Measurements from ENCODE around the gene PTGS1.

The PTGS1 gene

GRCh38 chr9:122382901-122383850 lies 12.4 kb downstream of the PTGS1 start:
- no peaks in the 10 kb centered on the region for H3K27me3 ChIP-seq (ENCODE audit: control insufficient read depth in 1 of 2, insufficient read depth in 2 of 2, low read length in 2 of 2)
- no peaks in the 10 kb centered on the region for H3K36me3 ChIP-seq (ENCODE audit: control insufficient read depth in 1 of 2, insufficient read depth in 2 of 2, low read length in 2 of 2)
- no peaks in the 10 kb centered on the region for H3K4me1 ChIP-seq (ENCODE audit: control insufficient read depth in 1 of 2, insufficient read depth in 2 of 2, low read length in 2 of 2)
- no peak overlapping the region for H3K27ac ChIP-seq (ENCODE audit: low read depth, low read length)
- peaks cover 4 to 8% of the 10 kb centered on the region in 2 donors for H3K9me3 ChIP-seq (ENCODE audit: control insufficient read depth in 1 of 2, low read length in 2 of 2)
- no peak overlapping the region for H3K4me3 ChIP-seq (ENCODE audit: low read depth in 1 of 2, low read length in 2 of 2)
- H3K9ac ChIP-seq (ENCODE audit: low read depth in 1 of 2, low read length in 2 of 2) = no peak overlapping the region

- Histone ChIP-seq H3K4me1 (ENCODE audit: control insufficient read depth in 1 of 2, insufficient read depth in 2 of 2, low read length in 2 of 2) (no peaks in the 10 kb centered on the region), H3K27ac (ENCODE audit: low read depth, low read length) (no peak overlapping the region), H3K4me3 (ENCODE audit: low read depth in 1 of 2, low read length in 2 of 2) (no peak overlapping the region), H3K9ac (ENCODE audit: low read depth in 1 of 2, low read length in 2 of 2) (no peak overlapping the region), H3K27me3 (ENCODE audit: control insufficient read depth in 1 of 2, insufficient read depth in 2 of 2, low read length in 2 of 2) (no peaks in the 10 kb centered on the region), H3K9me3 (ENCODE audit: control insufficient read depth in 1 of 2, low read length in 2 of 2) (peaks cover 4 to 8% of the 10 kb centered on the region in 2 donors), H3K36me3 (ENCODE audit: control insufficient read depth in 1 of 2, insufficient read depth in 2 of 2, low read length in 2 of 2) (no peaks in the 10 kb centered on the region)
Measured at GRCh38 chr9:122383992-122384461, 13.2 kb downstream of the PTGS1 start.

DNA sequence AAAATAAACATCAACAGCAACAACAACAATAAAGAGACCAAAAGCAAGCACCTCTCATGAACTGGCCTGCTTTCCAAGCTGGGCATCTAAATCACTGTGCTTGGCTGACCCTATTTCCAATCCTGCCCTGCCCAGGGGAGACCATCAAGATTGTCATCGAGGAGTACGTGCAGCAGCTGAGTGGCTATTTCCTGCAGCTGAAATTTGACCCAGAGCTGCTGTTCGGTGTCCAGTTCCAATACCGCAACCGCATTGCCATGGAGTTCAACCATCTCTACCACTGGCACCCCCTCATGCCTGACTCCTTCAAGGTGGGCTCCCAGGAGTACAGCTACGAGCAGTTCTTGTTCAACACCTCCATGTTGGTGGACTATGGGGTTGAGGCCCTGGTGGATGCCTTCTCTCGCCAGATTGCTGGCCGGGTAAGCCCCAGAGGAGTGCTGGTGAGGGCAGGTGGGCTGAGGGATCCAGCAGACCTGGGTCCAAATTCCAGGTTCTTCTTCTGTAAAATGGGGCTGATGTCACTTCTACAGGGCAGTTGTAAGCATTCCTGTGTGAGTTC lies 15.6 kb downstream of the PTGS1 start:
- no peaks in the 10 kb centered on the region for H3K27me3 ChIP-seq (ENCODE audit: control insufficient read depth in 1 of 2, insufficient read depth in 2 of 2, low read length in 2 of 2)
- H3K9me3 ChIP-seq (ENCODE audit: control insufficient read depth in 1 of 2, low read length in 2 of 2) = no peaks in the 10 kb centered on the region
- no peak overlapping the region for H3K27ac ChIP-seq (ENCODE audit: low read depth, low read length)
- no peak overlapping the region for H3K4me3 ChIP-seq (ENCODE audit: low read depth in 1 of 2, low read length in 2 of 2)
- no peaks in the 10 kb centered on the region for H3K36me3 ChIP-seq (ENCODE audit: control insufficient read depth in 1 of 2, insufficient read depth in 2 of 2, low read length in 2 of 2)
- no peak overlapping the region for H3K9ac ChIP-seq (ENCODE audit: low read depth in 1 of 2, low read length in 2 of 2)
- H3K4me1 ChIP-seq (ENCODE audit: control insufficient read depth in 1 of 2, insufficient read depth in 2 of 2, low read length in 2 of 2) = peaks cover 0 to 5% of the 10 kb centered on the region in 2 donors

GRCh38 chr9:122387536-122387935 lies 16.7 kb downstream of the PTGS1 start:
- Histone ChIP-seq H3K27ac (ENCODE audit: low read depth, low read length) (no peak overlapping the region), H3K9ac (ENCODE audit: low read depth in 1 of 2, low read length in 2 of 2) (no peak overlapping the region), H3K36me3 (ENCODE audit: control insufficient read depth in 1 of 2, insufficient read depth in 2 of 2, low read length in 2 of 2) (no peaks in the 10 kb centered on the region), H3K4me1 (ENCODE audit: control insufficient read depth in 1 of 2, insufficient read depth in 2 of 2, low read length in 2 of 2) (peaks cover 0 to 5% of the 10 kb centered on the region in 2 donors), H3K4me3 (ENCODE audit: low read depth in 1 of 2, low read length in 2 of 2) (no peak overlapping the region), H3K27me3 (ENCODE audit: control insufficient read depth in 1 of 2, insufficient read depth in 2 of 2, low read length in 2 of 2) (no peaks in the 10 kb centered on the region), H3K9me3 (ENCODE audit: control insufficient read depth in 1 of 2, low read length in 2 of 2) (no peaks in the 10 kb centered on the region)

GRCh38 chr9:122389195-122389594 lies 18.4 kb downstream of the PTGS1 start:
- Histone ChIP-seq H3K9ac (ENCODE audit: low read depth in 1 of 2, low read length in 2 of 2) (no peak overlapping the region), H3K27ac (ENCODE audit: low read depth, low read length) (no peak overlapping the region), H3K4me3 (ENCODE audit: low read depth in 1 of 2, low read length in 2 of 2) (no peak overlapping the region), H3K4me1 (ENCODE audit: control insufficient read depth in 1 of 2, insufficient read depth in 2 of 2, low read length in 2 of 2) (peaks cover 0 to 12% of the 10 kb centered on the region in 2 donors), H3K9me3 (ENCODE audit: control insufficient read depth in 1 of 2, low read length in 2 of 2) (no peaks in the 10 kb centered on the region), H3K36me3 (ENCODE audit: control insufficient read depth in 1 of 2, insufficient read depth in 2 of 2, low read length in 2 of 2) (no peaks in the 10 kb centered on the region), H3K27me3 (ENCODE audit: control insufficient read depth in 1 of 2, insufficient read depth in 2 of 2, low read length in 2 of 2) (no peaks in the 10 kb centered on the region)

DNA sequence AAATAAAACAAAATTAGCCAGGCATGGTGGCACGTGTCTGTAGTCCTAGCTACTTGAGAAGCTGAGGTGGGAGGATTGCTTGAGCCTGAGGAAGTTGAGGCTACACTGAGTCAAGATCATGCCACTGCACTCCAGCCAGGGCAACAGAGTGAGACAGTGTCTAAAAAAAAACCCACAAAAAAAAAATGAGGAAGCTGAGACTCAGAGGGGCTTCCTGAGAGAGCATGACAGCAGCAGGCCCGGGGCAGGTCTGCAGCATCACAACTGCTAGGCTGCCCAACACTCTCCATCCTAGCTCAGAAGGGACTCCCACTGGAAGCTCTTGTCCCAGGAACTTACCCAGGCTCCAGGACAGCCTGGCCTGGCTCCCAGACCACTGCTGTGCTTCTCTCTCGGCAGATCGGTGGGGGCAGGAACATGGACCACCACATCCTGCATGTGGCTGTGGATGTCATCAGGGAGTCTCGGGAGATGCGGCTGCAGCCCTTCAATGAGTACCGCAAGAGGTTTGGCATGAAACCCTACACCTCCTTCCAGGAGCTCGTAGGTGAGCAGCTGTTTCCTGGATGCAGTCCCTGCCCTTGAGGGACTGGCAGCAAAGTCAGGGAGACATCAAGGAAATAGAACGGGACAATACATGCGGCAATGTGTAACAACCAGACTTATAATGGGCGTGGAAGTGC lies 19.1 kb downstream of the PTGS1 start:
- Histone ChIP-seq H3K9ac (ENCODE audit: low read depth in 1 of 2, low read length in 2 of 2) (no peak overlapping the region), H3K4me1 (ENCODE audit: control insufficient read depth in 1 of 2, insufficient read depth in 2 of 2, low read length in 2 of 2) (peaks cover 2 to 13% of the 10 kb centered on the region in 2 donors), H3K9me3 (ENCODE audit: control insufficient read depth in 1 of 2, low read length in 2 of 2) (no peaks in the 10 kb centered on the region), H3K27me3 (ENCODE audit: control insufficient read depth in 1 of 2, insufficient read depth in 2 of 2, low read length in 2 of 2) (no peaks in the 10 kb centered on the region), H3K27ac (ENCODE audit: low read depth, low read length) (no peak overlapping the region), H3K36me3 (ENCODE audit: control insufficient read depth in 1 of 2, insufficient read depth in 2 of 2, low read length in 2 of 2) (no peaks in the 10 kb centered on the region), H3K4me3 (ENCODE audit: low read depth in 1 of 2, low read length in 2 of 2) (no peak overlapping the region)

DNA sequence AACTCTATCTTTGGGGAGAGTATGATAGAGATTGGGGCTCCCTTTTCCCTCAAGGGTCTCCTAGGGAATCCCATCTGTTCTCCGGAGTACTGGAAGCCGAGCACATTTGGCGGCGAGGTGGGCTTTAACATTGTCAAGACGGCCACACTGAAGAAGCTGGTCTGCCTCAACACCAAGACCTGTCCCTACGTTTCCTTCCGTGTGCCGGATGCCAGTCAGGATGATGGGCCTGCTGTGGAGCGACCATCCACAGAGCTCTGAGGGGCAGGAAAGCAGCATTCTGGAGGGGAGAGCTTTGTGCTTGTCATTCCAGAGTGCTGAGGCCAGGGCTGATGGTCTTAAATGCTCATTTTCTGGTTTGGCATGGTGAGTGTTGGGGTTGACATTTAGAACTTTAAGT lies 21.5 kb downstream of the PTGS1 start:
- Histone ChIP-seq H3K27me3 (ENCODE audit: control insufficient read depth in 1 of 2, insufficient read depth in 2 of 2, low read length in 2 of 2) (no peaks in the 10 kb centered on the region), H3K9me3 (ENCODE audit: control insufficient read depth in 1 of 2, low read length in 2 of 2) (no peaks in the 10 kb centered on the region), H3K27ac (ENCODE audit: low read depth, low read length) (no peak overlapping the region), H3K9ac (ENCODE audit: low read depth in 1 of 2, low read length in 2 of 2) (no peak overlapping the region), H3K36me3 (ENCODE audit: control insufficient read depth in 1 of 2, insufficient read depth in 2 of 2, low read length in 2 of 2) (no peaks in the 10 kb centered on the region), H3K4me1 (ENCODE audit: control insufficient read depth in 1 of 2, insufficient read depth in 2 of 2, low read length in 2 of 2) (peaks cover 6 to 13% of the 10 kb centered on the region in 2 donors), H3K4me3 (ENCODE audit: low read depth in 1 of 2, low read length in 2 of 2) (no peak overlapping the region)

GRCh38 chr9:122392714-122393113 lies 21.9 kb downstream of the PTGS1 start:
- H3K9me3 ChIP-seq (ENCODE audit: control insufficient read depth in 1 of 2, low read length in 2 of 2) = no peaks in the 10 kb centered on the region
- H3K36me3 ChIP-seq (ENCODE audit: control insufficient read depth in 1 of 2, insufficient read depth in 2 of 2, low read length in 2 of 2) = no peaks in the 10 kb centered on the region
- no peak overlapping the region for H3K27ac ChIP-seq (ENCODE audit: low read depth, low read length)
- H3K27me3 ChIP-seq (ENCODE audit: control insufficient read depth in 1 of 2, insufficient read depth in 2 of 2, low read length in 2 of 2) = no peaks in the 10 kb centered on the region
- H3K9ac ChIP-seq (ENCODE audit: low read depth in 1 of 2, low read length in 2 of 2) = no peak overlapping the region
- no peak overlapping the region for H3K4me3 ChIP-seq (ENCODE audit: low read depth in 1 of 2, low read length in 2 of 2)
- peaks cover 6 to 13% of the 10 kb centered on the region in 2 donors for H3K4me1 ChIP-seq (ENCODE audit: control insufficient read depth in 1 of 2, insufficient read depth in 2 of 2, low read length in 2 of 2)

DNA sequence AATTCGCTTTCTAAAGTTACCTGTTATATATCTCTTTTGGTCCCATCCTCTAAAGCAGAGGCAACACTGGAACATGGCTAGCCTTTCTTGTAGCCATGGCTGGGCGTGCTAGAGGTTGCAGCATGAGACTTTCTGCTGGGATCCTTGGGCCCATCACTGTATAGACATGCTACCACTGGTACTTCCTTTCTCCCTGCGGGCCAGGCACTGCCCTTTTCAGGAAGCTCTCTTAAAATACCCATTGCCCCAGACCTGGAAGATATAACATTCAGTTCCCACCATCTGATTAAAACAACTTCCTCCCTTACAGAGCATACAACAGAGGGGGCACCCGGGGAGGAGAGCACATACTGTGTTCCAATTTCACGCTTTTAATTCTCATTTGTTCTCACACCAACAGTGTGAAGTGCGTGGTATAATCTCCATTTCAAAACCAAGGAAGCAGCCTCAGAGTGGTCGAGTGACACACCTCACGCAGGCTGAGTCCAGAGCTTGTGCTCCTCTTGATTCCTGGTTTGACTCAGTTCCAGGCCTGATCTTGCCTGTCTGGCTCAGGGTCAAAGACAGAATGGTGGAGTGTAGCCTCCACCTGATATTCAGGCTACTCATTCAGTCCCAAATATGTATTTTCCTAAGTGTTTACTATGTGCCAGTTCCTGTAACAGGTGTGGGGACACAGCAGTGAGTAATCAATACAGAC lies 22.6 kb downstream of the PTGS1 start:
- H3K9me3 ChIP-seq (ENCODE audit: control insufficient read depth in 1 of 2, low read length in 2 of 2) = no peaks in the 10 kb centered on the region
- no peaks in the 10 kb centered on the region for H3K27me3 ChIP-seq (ENCODE audit: control insufficient read depth in 1 of 2, insufficient read depth in 2 of 2, low read length in 2 of 2)
- H3K27ac ChIP-seq (ENCODE audit: low read depth, low read length) = no peak overlapping the region
- no peak overlapping the region for H3K9ac ChIP-seq (ENCODE audit: low read depth in 1 of 2, low read length in 2 of 2)
- H3K4me3 ChIP-seq (ENCODE audit: low read depth in 1 of 2, low read length in 2 of 2) = no peak overlapping the region
- no peaks in the 10 kb centered on the region for H3K36me3 ChIP-seq (ENCODE audit: control insufficient read depth in 1 of 2, insufficient read depth in 2 of 2, low read length in 2 of 2)
- H3K4me1 ChIP-seq (ENCODE audit: control insufficient read depth in 1 of 2, insufficient read depth in 2 of 2, low read length in 2 of 2) = peaks cover 6 to 13% of the 10 kb centered on the region in 2 donors
